Astrocyte of the cerebellum (primary cell): Measurements from ENCODE around the gene ROPN1.
"Not testable (repeated sequence)": the region's sequence is repeated elsewhere in the genome, so short reads cannot be mapped to it uniquely, and the experiment has no call there.

Experiments
- DNase-seq: peaks from one replicate; pipeline ENCODE4 v3.0.0-alpha.2; 2011; ENCODE audit warnings: low read depth
- H3K4me3 ChIP-seq: 2 replicates; pipeline ENCODE4 v1.5.1; 2011; ENCODE audit warnings: mild to moderate bottlenecking, low read depth, low read length, moderate library complexity
- in situ Hi-C: cut with HindIII; loops from 2 replicates; pipeline ENCODE4 v1.10.0; 2017; ENCODE audit warnings: low sequenced_read_pairs
- TF ChIP-seq, protein P1 (sequence below): IDR thresholded peaks from 2 replicates; pipeline ENCODE4 v1.5.1; 2012; ENCODE audit warnings: low read length, low read depth, moderate library complexity, mild to moderate bottlenecking; ENCODE audit errors: missing control alignments

ROPN1 gene

DNA sequence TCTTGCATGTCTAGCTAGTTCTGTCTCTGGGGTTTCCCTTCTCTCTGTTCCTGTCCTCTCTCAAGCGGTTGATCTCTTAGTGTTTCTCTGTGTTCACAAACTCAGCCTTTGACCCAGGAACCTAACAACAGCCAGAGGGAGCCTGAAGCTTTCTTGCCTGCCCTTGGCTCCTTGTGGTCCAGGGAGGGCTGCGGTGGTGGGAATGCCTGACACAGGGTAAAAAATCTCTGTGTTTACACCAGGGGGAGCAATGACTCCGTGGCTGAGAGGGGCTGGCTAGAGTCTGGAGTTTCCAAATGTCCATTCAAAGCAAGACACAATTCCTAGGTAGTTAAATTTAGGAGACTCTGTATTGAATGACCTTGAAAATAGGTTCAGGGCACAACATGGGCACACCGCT is 24.6 kb upstream of the ROPN1 start:
- not testable (repeated sequence) for DNase-seq, H3K4me3 ChIP-seq
- TF ChIP-seq, protein P1, sequence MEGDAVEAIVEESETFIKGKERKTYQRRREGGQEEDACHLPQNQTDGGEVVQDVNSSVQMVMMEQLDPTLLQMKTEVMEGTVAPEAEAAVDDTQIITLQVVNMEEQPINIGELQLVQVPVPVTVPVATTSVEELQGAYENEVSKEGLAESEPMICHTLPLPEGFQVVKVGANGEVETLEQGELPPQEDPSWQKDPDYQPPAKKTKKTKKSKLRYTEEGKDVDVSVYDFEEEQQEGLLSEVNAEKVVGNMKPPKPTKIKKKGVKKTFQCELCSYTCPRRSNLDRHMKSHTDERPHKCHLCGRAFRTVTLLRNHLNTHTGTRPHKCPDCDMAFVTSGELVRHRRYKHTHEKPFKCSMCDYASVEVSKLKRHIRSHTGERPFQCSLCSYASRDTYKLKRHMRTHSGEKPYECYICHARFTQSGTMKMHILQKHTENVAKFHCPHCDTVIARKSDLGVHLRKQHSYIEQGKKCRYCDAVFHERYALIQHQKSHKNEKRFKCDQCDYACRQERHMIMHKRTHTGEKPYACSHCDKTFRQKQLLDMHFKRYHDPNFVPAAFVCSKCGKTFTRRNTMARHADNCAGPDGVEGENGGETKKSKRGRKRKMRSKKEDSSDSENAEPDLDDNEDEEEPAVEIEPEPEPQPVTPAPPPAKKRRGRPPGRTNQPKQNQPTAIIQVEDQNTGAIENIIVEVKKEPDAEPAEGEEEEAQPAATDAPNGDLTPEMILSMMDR: peak; percentile 57
- in situ Hi-C loops: loop anchor here (25.0 kb wide), 1 partner anchor 446 kb away; no protein-coding TSS in a partner anchor

DNA sequence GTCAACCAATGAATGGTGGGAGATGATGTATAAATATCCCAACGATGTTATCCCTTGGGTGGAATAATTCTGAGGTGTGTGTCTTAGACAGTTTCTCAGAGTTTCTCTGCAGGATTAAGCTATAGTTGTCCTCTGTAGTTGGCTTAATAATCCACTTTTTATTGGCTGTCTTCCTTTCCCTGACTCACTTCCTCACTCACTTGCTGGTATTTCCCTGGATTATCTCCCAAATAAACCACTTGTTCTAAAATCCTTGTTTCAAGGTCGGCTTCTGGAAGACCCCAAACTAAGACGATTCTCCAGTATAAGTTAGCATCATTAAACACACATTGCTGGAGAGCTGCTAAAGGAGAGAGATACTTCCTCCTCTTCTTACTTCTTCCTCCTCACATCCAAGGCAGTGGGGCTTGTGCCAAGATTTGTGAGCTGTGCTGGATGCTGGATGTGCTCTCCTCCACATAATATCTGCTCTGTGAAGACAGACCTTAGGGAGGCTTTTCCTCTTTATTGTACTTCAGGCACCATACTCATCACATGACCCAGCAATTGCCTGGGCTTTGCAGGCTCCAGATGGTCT is 22.5 kb upstream of the ROPN1 start:
- in situ Hi-C loops: loop anchor here (25.0 kb wide), 1 partner anchor 448 kb away; no protein-coding TSS in a partner anchor
- TF ChIP-seq, protein P1: no peak
- DNase-seq: no peak
- H3K4me3 ChIP-seq: no peak overlapping the region

GRCh38 chr3:124008321-124008720 is 16.4 kb upstream of the ROPN1 start:
- in situ Hi-C loops: loop anchor here (25.0 kb wide), 1 partner anchor 454 kb away; no protein-coding TSS in a partner anchor
- DNase-seq, H3K4me3 ChIP-seq: not testable (repeated sequence)

- DNase-seq: no peak
- H3K4me3 ChIP-seq: no peak overlapping the region
- TF ChIP-seq, protein P1: no peak
- in situ Hi-C loops: loop anchor here (25.0 kb wide), 1 partner anchor 455 kb away; no protein-coding TSS in a partner anchor
These were observed 15.3 kb upstream of the ROPN1 start for GRCh38 chr3:124007186-124007585.

GRCh38 chr3:124002405-124003079 is 10.6 kb upstream of the ROPN1 start:
- not testable (repeated sequence) for DNase-seq, H3K4me3 ChIP-seq
- in situ Hi-C loops: loop anchor here (25.0 kb wide), 1 partner anchor 460 kb away; no protein-coding TSS in a partner anchor

DNA sequence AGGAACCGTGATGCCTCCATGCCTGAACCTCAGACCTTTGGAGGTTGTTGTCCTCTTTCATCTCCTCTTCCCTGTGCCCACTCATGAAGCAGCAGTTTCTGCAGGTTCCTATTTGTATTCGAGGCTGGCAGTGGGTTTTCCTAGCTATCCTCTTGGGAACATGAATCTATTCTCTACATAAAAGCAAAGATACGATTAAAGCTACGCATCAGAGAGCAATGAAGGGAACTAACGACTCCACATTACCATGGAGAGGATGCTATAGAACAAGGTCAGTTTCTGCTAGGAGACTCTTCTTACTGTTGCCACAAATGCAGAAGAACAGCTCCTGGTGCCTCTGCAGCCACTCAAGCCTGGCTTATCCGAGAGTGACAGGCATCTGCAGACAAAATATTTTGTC is 9.4 kb upstream of the ROPN1 start:
- not testable (repeated sequence) for H3K4me3 ChIP-seq, DNase-seq
- in situ Hi-C loops: loop anchor here (25.0 kb wide), 1 partner anchor 461 kb away; no protein-coding TSS in a partner anchor

- TF ChIP-seq, protein P1: no peak
- in situ Hi-C loops: no loop called here
- no peak for DNase-seq
- no peak overlapping the region for H3K4me3 ChIP-seq
These were observed 5.6 kb upstream of the ROPN1 start for GRCh38 chr3:123997543-123997942.

- TF ChIP-seq, protein P1: no peak
- in situ Hi-C loops: no loop called here
- H3K4me3 ChIP-seq: no peak overlapping the region
- DNase-seq: no peak
These were observed 1.9 kb upstream of the ROPN1 start for GRCh38 chr3:123993818-123994217.
